ENCODE measurements around the gene CD81. TPM values are rescaled to one million over a fixed set of nuclear protein-coding genes. Genes with fewer than 3 reads are reported as not detected.

CD81 gene
- total and polyA plus RNA-seq, 4 donors = 412 to 708 (median 642) TPM

DNA sequence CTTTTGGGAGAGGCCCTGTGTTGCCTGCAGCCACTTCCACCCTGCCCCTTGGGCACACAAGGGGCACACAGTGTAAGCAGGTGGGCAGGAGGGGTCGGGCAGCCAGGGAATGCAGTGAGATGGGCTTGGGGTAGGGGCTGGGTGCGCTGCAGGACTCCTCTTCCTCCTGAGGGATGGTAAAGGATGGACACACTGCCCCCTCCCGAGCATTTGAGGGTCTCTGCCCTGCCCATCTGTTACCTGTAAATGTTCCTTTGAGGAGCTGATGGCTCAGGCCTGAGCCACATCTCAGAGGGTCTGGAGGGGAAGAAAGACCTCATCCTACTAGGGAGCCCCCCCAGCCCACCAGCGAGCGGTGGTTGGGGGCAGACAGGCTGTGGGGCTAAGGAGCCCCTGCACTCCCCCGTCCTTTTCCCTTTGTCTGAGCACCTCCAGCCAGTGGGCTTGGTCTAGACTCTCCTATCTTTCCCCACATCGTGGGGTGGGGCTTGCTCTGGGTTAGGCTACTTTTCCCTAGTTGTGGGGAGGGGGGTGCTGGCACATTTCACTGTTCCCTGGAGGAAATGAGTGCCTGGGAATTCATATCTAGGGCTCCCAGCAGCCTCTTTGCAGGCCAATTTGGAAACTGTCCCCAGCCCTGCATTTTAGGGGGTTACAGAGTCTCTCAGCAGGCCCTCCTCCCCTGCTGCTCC is 21.7 kb downstream of the CD81 start:
- peaks cover 3 to 28% (median 11%) of the 10 kb centered on the region in 5 donors for H3K4me1 ChIP-seq (ENCODE audit: control insufficient read depth in 5 of 5, insufficient read depth in 5 of 5, low read length in 5 of 5)
- DNase-seq (peak in 1 of 3 donors; percentile 28), ATAC-seq (ENCODE audit: insufficient read depth, low FRiP score) (no peak)
- peaks cover 10 to 64% (median 25%) of the 10 kb centered on the region in 4 donors for H3K36me3 ChIP-seq (ENCODE audit: control insufficient read depth in 4 of 4, insufficient read depth in 4 of 4, low read length in 4 of 4)
- TF ChIP-seq, protein P1, sequence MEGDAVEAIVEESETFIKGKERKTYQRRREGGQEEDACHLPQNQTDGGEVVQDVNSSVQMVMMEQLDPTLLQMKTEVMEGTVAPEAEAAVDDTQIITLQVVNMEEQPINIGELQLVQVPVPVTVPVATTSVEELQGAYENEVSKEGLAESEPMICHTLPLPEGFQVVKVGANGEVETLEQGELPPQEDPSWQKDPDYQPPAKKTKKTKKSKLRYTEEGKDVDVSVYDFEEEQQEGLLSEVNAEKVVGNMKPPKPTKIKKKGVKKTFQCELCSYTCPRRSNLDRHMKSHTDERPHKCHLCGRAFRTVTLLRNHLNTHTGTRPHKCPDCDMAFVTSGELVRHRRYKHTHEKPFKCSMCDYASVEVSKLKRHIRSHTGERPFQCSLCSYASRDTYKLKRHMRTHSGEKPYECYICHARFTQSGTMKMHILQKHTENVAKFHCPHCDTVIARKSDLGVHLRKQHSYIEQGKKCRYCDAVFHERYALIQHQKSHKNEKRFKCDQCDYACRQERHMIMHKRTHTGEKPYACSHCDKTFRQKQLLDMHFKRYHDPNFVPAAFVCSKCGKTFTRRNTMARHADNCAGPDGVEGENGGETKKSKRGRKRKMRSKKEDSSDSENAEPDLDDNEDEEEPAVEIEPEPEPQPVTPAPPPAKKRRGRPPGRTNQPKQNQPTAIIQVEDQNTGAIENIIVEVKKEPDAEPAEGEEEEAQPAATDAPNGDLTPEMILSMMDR (IDR thresholded peaks at IDR 0.05; ENCODE audit: control extremely low read depth, extremely low read depth) = no peak
- H3K27ac ChIP-seq (ENCODE audit: low read depth in 1 of 2, low read length in 1 of 2) = peak overlapping the region; percentile 97 to 100
- H3K27me3 ChIP-seq (ENCODE audit: control insufficient read depth in 3 of 3, insufficient read depth in 3 of 3, low read length in 2 of 3) = no peaks in the 10 kb centered on the region
- no peaks in the 10 kb centered on the region for H3K9me3 ChIP-seq (ENCODE audit: control insufficient read depth in 4 of 4, insufficient read depth in 3 of 4, low read length in 3 of 4)
- no peak overlapping the region for H3K4me3 ChIP-seq
- H3K9ac ChIP-seq (ENCODE audit: insufficient read depth in 1 of 2, low read length in 2 of 2) = peak overlapping the region; percentile 23 to 57
- 56 to 83% methylated on average over 7 of the region's 7 CpGs for WGBS, 2 donors

DNA sequence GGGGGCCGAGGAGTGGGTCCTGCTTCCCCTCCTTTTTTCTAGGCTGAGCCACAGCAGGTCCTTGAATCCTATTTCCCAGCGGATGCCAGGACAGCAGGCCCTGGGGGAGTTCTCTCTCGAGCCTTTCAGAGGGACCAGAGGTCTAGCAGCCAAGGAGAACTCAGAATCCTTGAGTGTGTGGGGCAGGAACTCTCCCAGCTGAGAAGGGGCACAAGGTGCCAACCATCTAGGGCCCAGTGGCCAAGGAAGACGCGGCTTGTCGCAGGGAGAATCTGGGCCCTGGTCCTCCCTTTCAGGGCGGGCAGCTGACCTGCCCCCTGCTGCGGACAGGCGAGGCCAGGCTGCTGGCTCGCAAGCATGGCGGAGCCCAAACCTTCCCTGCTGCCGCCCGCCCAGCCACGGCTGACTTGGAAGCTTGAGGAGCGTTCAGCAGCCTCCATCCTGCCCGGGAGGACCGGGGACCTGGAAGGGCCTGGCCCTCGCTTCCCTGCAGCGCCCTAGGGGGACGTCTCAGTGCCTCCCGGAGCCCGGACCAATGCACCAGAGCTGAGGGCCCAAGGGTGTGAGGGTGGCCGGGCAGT is 22.5 kb downstream of the CD81 start:
- H3K36me3 ChIP-seq (ENCODE audit: control insufficient read depth in 4 of 4, insufficient read depth in 4 of 4, low read length in 4 of 4) = peaks cover 10 to 63% (median 22%) of the 10 kb centered on the region in 4 donors
- no peaks in the 10 kb centered on the region for H3K9me3 ChIP-seq (ENCODE audit: control insufficient read depth in 4 of 4, insufficient read depth in 3 of 4, low read length in 3 of 4)
- WGBS, 2 donors = 15 to 19% methylated on average over 22 to 23 of the region's 23 CpGs
- H3K9ac ChIP-seq (ENCODE audit: insufficient read depth in 1 of 2, low read length in 2 of 2) = peak overlapping the region; percentile 57 to 88
- peaks cover 3 to 28% (median 11%) of the 10 kb centered on the region in 5 donors for H3K4me1 ChIP-seq (ENCODE audit: control insufficient read depth in 5 of 5, insufficient read depth in 5 of 5, low read length in 5 of 5)
- no peak for DNase-seq
- peak; percentile 0 for ATAC-seq (ENCODE audit: insufficient read depth, low FRiP score)
- H3K27me3 ChIP-seq (ENCODE audit: control insufficient read depth in 3 of 3, insufficient read depth in 3 of 3, low read length in 2 of 3) = no peaks in the 10 kb centered on the region
- peak overlapping the region; percentile 73 for H3K4me3 ChIP-seq
- peak overlapping the region; percentile 97 to 100 for H3K27ac ChIP-seq (ENCODE audit: low read depth in 1 of 2, low read length in 1 of 2)
- TF ChIP-seq, protein P1 (IDR thresholded peaks at IDR 0.05; ENCODE audit: control extremely low read depth, extremely low read depth) = no peak

DNA sequence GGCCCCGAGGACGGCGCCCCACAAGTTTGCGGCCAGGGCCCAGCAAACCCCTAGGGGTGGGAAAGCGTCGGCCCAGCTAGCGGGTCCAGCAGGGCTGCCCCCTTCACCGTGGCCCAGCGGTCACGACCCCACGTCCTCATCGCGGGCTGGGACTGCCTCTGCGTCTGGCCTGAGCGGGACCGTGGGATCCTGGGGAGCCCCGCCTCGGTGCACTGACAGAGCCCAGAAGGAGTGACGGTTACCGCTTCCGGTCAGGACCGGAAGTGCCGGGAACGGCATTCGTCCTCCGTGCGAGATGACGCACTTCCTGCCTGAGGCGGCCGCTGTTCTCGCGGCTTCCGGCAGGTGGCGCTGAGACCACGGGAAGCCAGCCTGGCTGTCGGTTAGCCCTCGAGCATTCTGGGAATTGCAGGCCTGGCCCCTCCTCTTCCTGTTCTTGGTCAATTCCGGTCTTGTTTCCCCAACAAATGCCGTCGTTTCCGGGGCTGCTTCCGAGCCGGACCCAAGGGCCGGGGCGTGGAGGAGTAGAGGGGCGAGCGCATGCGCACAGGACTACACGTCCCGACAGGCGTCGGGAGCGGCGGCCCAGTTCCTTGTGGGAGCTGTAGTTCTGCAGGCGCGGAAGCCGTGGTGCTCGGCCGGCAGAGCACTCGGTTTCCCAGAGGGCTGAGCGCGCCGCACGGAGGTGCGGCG is 23.1 kb downstream of the CD81 start, which contains the start of gene TSSC4:
Gene TSSC4, plus strand, starts transcription at position 682 of the 693 bp plus-strand sequence. CDS start 1,884 bp downstream, outside the sequence.
- Histone ChIP-seq H3K9me3 (ENCODE audit: control insufficient read depth in 4 of 4, insufficient read depth in 3 of 4, low read length in 3 of 4) (no peaks in the 10 kb centered on the region), H3K27me3 (ENCODE audit: control insufficient read depth in 3 of 3, insufficient read depth in 3 of 3, low read length in 2 of 3) (no peaks in the 10 kb centered on the region), H3K4me3 (peak within 1 kb of the TSS; percentile 96), H3K27ac (ENCODE audit: low read depth in 1 of 2, low read length in 1 of 2) (peak within 1 kb of the TSS; percentile 97 to 100), H3K36me3 (ENCODE audit: control insufficient read depth in 4 of 4, insufficient read depth in 4 of 4, low read length in 4 of 4) (peaks cover 10 to 56% (median 22%) of the 10 kb centered on the region in 4 donors), H3K9ac (ENCODE audit: insufficient read depth in 1 of 2, low read length in 2 of 2) (peak within 1 kb of the TSS; percentile 90 to 94), H3K4me1 (ENCODE audit: control insufficient read depth in 5 of 5, insufficient read depth in 5 of 5, low read length in 5 of 5) (peaks cover 3 to 28% (median 11%) of the 10 kb centered on the region in 5 donors)
- WGBS, 2 donors = 0 to 1% methylated on average over 66 of the region's 66 CpGs
- ATAC-seq (ENCODE audit: insufficient read depth, low FRiP score) (peak; percentile 91), DNase-seq (peak; percentile 100)
- TF ChIP-seq, protein P1 (IDR thresholded peaks at IDR 0.05; ENCODE audit: control extremely low read depth, extremely low read depth) = peak; percentile 93

Measured in lung (tissue), 12 donors.